Peyer's patch (tissue), 4 donors: Measurements from ENCODE around the gene RBL1. TPM values are rescaled to one million over a fixed set of nuclear protein-coding genes. Genes with fewer than 3 reads are reported as not detected.
"Not testable (repeated sequence)": the region's sequence is repeated elsewhere in the genome, so short reads cannot be mapped to it uniquely, and the experiment has no call there.

Experiments
- DNase-seq, 3 donors: peaks; one replicate each; pipeline ENCODE4 v3.0.0-alpha.2; 2017 to 2019
- H3K27ac ChIP-seq, 4 donors: fragments of 200-600 bp; sonication (generic); one replicate each; pipeline ENCODE4 v1.5.1; 2016 to 2019
- H3K27me3 ChIP-seq, 2 donors: fragments of 200-600 bp; sonication (generic); one replicate each; pipeline ENCODE4 v1.5.1; 2019
- H3K36me3 ChIP-seq, 3 donors: fragments of 200-600 bp; sonication (generic); one replicate each; pipeline ENCODE4 v1.5.1; 2016 to 2019
- H3K4me1 ChIP-seq, 4 donors: fragments of 200-600 bp; sonication (generic); one replicate each; pipeline ENCODE4 v1.5.1; 2016 to 2019
- H3K4me3 ChIP-seq, 4 donors: fragments of 200-600 bp; sonication (generic); 1 replicate in 3 of 4; 2 replicates in 1 of 4; pipeline ENCODE4 v1.5.1; 2016 to 2019; ENCODE audit warnings: mild to moderate bottlenecking in 1 of 4
- H3K9me3 ChIP-seq, 4 donors: fragments of 200-600 bp; sonication (generic); one replicate each; pipeline ENCODE4 v1.5.1; 2016 to 2019; ENCODE audit warnings: mild to moderate bottlenecking in 1 of 4
- POLR2A ChIP-seq, 2 donors: fragments of 450-650 bp; IDR thresholded peaks; one replicate each; pipeline ENCODE4 v1.5.1; 2017; ENCODE audit warnings: antibody characterized with exemption in 2 of 2, mild to moderate bottlenecking in 2 of 2, moderate library complexity in 2 of 2
- total RNA-seq, 4 donors: library from RNA; depleted of rRNA; stranded (reverse); fragments of >200 nt; gene quantifications; one replicate each; pipeline ENCODE4 v1.1.0, GENCODE V29; 2016
- TF ChIP-seq, protein P1 (sequence below), 6 experiments: fragments of 450-650 bp in 4 of 6; fragments of 200-600 bp in 2 of 6; sonication (generic) in 1 of 6; IDR thresholded peaks; one replicate each; pipeline ENCODE4 v1.5.1; 2017 to 2019; ENCODE audit warnings: antibody characterized with exemption in 6 of 6, mild to moderate bottlenecking in 3 of 6, moderate library complexity in 1 of 6

RBL1 gene
- total RNA-seq, 4 donors from 2014 or later = 5.8 to 33.8 (median 5.9) TPM

DNA sequence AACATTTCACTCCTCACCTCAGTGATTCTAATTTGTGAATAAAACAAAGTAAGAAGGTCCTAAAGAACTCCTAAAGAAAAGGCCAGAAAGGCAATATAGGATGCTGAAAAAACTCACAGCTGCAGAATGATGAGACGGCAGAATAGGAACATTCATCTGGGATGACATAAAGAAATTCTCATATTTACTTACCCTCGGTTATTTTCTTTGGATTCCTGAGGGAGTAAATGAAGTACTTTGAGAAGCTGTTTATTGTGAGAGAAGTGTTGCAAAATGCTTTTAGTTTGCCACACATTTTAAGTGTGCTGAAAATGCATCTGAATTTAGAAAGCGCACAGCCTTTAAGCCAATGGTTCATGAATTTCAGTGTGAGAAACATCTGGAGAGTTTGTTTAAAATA is 35.7 kb upstream of the RBL1 start:
- no peak for TF ChIP-seq POLR2A (IDR thresholded peaks at IDR 0.05)
- TF ChIP-seq, protein P1, sequence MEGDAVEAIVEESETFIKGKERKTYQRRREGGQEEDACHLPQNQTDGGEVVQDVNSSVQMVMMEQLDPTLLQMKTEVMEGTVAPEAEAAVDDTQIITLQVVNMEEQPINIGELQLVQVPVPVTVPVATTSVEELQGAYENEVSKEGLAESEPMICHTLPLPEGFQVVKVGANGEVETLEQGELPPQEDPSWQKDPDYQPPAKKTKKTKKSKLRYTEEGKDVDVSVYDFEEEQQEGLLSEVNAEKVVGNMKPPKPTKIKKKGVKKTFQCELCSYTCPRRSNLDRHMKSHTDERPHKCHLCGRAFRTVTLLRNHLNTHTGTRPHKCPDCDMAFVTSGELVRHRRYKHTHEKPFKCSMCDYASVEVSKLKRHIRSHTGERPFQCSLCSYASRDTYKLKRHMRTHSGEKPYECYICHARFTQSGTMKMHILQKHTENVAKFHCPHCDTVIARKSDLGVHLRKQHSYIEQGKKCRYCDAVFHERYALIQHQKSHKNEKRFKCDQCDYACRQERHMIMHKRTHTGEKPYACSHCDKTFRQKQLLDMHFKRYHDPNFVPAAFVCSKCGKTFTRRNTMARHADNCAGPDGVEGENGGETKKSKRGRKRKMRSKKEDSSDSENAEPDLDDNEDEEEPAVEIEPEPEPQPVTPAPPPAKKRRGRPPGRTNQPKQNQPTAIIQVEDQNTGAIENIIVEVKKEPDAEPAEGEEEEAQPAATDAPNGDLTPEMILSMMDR (IDR thresholded peaks at IDR 0.05) = no peak
- Histone ChIP-seq H3K4me3 (no peak overlapping the region), H3K27me3 (no peaks in the 10 kb centered on the region), H3K4me1 (no peaks in the 10 kb centered on the region), H3K36me3 (no peaks in the 10 kb centered on the region), H3K27ac (no peak overlapping the region), H3K9me3 (no peaks in the 10 kb centered on the region)
- no peak for DNase-seq

DNA sequence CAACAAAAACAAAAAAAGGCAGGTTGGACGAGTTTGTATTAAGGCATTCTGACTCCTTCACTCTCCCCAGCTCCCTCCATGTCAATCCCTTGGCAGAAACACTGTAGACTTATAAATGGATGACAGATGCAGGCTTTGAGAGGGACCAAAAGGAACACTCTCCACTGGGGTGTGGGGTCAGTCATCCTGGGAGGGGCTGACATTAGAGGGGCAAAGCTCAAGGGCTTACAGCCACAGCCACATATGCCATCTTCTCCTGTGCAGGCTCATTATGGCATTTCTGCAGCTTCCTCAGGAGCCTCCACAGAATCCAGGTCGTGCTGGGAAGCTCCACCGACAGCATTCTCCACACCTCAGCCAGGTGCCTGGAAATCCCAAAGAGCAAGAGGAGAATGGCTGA is 33.0 kb upstream of the RBL1 start:
- DNase-seq = no peak
- no peaks in the 10 kb centered on the region for H3K9me3 ChIP-seq
- H3K27me3 ChIP-seq = no peaks in the 10 kb centered on the region
- H3K27ac ChIP-seq = no peak overlapping the region
- no peaks in the 10 kb centered on the region for H3K4me1 ChIP-seq
- H3K4me3 ChIP-seq = no peak overlapping the region
- H3K36me3 ChIP-seq = no peaks in the 10 kb centered on the region
- TF ChIP-seq POLR2A (IDR thresholded peaks at IDR 0.05) = no peak
- TF ChIP-seq, protein P1 (IDR thresholded peaks at IDR 0.05) = no peak

DNA sequence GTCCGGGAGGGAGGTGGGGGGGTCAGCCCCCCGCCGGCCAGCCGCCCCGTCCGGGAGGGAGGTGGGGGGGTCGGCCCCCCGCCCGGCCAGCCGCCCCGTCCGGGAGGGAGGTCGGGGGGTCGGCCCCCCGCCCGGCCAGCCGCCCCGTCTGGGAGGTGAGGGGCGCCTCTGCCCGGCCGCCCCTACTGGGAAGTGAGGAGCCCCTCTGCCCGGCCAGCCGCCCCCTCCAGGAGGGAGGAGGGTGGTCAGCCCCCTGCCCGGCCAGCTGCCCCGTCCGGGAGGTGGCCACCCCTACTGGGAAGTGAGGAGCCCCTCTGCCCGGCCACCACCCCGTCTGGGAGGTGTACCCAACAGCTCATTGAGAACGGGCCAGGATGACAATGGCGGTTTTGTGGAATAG is 30.5 kb upstream of the RBL1 start:
- H3K27me3 ChIP-seq, H3K27ac ChIP-seq, H3K4me3 ChIP-seq, DNase-seq, H3K9me3 ChIP-seq, H3K36me3 ChIP-seq, H3K4me1 ChIP-seq: not testable (repeated sequence)

DNA sequence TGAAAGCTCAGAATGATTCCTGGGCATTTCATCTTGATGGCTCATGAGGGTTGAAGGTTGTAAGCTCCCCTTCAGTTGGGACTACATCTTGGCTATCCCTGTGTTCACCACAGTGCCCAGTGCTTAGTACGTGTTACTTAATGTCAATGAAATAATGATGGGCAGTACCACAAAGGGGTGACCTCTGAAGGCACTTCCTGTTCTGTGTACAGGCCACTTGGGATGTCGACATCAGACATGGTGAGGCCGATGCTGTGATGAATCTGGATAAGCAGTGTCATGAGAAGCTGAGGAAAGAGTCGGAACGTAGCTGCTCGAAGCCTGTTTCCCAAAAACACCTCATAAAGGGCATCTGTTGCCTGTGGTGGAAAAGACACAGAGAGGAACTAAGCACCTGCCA is 27.6 kb upstream of the RBL1 start:
- Histone ChIP-seq H3K4me3 (no peak overlapping the region), H3K27ac (no peak overlapping the region), H3K27me3 (no peaks in the 10 kb centered on the region), H3K4me1 (no peaks in the 10 kb centered on the region), H3K9me3 (no peaks in the 10 kb centered on the region), H3K36me3 (no peaks in the 10 kb centered on the region)
- no peak for TF ChIP-seq POLR2A (IDR thresholded peaks at IDR 0.05)
- TF ChIP-seq, protein P1 (IDR thresholded peaks at IDR 0.05) = no peak
- DNase-seq = no peak

DNA sequence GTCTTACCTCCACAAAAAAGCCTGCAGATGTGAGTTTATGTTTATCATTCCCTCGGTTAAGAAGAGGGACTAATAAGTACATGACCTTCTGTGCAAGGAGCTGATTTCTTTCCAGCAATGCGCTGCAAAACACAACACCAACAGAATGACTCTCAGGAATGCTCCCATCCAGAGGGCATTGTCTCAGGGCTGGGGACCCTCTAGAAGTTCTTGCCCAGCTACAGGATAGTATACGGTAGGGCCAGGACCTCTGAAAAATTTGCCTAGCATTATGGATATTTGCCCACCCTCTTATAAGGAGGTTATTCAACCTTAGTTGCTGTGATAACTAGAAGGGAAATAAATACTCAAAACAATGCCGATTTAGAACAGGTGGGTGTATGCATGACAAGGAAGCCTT is 24.7 kb upstream of the RBL1 start:
- no peak overlapping the region for H3K27ac ChIP-seq
- TF ChIP-seq POLR2A (IDR thresholded peaks at IDR 0.05) = no peak
- TF ChIP-seq, protein P1 (IDR thresholded peaks at IDR 0.05) = no peak
- no peaks in the 10 kb centered on the region for H3K36me3 ChIP-seq
- no peaks in the 10 kb centered on the region for H3K4me1 ChIP-seq
- no peak overlapping the region for H3K4me3 ChIP-seq
- no peaks in the 10 kb centered on the region for H3K9me3 ChIP-seq
- no peaks in the 10 kb centered on the region for H3K27me3 ChIP-seq
- DNase-seq = no peak

DNA sequence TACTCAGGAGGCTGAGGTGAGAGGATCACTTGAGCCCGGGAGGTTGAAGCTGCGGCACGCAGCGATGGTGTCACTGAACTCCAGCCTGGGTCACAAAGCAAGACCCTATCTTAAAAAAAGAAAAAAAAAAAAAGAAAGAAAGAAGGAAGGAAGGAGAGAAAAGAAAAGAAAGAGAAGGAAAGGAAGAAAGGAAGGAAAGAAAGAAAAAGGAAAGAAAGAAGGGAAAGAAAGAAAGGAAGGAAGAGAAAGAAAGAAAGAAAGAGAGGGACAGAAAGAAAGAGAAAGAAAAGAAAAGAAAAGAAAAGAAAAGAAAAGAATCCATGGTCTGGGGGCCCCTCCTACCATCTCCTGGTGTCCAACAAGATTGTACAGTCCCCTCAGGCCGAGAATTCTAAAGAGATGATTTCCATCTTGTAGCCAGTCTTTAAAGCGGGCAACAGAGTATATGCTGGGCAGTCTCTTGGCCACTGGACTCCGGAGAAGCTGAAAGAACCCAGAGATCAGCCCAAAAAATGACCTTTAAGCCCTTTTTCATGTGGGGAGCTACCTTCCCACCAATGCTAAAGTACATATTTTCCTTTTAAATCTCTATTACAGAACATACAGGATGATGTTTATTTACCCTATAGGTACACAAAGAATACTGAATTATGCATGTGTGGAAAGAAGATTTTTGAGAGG is 23.7 kb upstream of the RBL1 start:
- Histone ChIP-seq H3K27ac (no peak overlapping the region), H3K4me1 (no peaks in the 10 kb centered on the region), H3K4me3 (no peak overlapping the region), H3K36me3 (no peaks in the 10 kb centered on the region), H3K9me3 (no peaks in the 10 kb centered on the region), H3K27me3 (no peaks in the 10 kb centered on the region)
- TF ChIP-seq POLR2A (IDR thresholded peaks at IDR 0.05) = no peak
- TF ChIP-seq, protein P1 (IDR thresholded peaks at IDR 0.05) = no peak
- DNase-seq = no peak
